A549 (cell line): Measurements from ENCODE around the gene ODAD4. TPM values are rescaled to one million over a fixed set of nuclear protein-coding genes. Genes with fewer than 3 reads are reported as not detected.
A peak's percentile ranks its signal among the peaks of the same experiment; 100 is the strongest.

Source experiments
- ATAC-seq, 2 experiments: fragments of 200-7000 bp in 1 of 2; fragments of >200 bp in 1 of 2; cut with Nextera tagmentation in 1 of 2; cut with Tn5 transposase in 1 of 2; 3 replicates each; pipeline versions ENCODE4 v1.8.0 to v1.9.1; 2018 to 2020; ENCODE audit warnings: mild to moderate bottlenecking in 1 of 2, moderate library complexity in 1 of 2
- CTCF ChIA-PET: fragments of 300-600 bp; sonication (Branson Sonifier 250); formaldehyde crosslinking; extraction: SDS; loops from one replicate; lab custom pipeline; 2021; ENCODE audit warnings: antibody characterized with exemption, inconsistent platforms; lab: Yijun Ruan, JAX
- POLR2A ChIA-PET: fragments of 350-600 bp; formaldehyde crosslinking; extraction: SDS; loops from one replicate; lab custom pipeline; 2021; ENCODE audit warnings: antibody characterized with exemption, inconsistent platforms; lab: Yijun Ruan, JAX
- DNase-seq, 2 experiments: peaks; one replicate each; pipeline versions ENCODE4 v3.0.0 to v3.0.0-alpha.2; 2011 to 2016; ENCODE audit warnings: low read depth in 1 of 2, low spot score in 1 of 2
- FAIRE-seq: peaks from 2 replicates; lab custom pipeline; 2011; peaks lifted over from hg19 to GRCh38; lab: Jason Lieb, UNC
- H3K27ac ChIP-seq, 2 experiments: fragments of >200 bp; sonication (Bioruptor Twin); formaldehyde crosslinking; 3 replicates each; pipeline ENCODE4 v1.5.1; 2016 to 2017
- H3K4me1 ChIP-seq: fragments of >200 bp; sonication (Bioruptor Twin); formaldehyde crosslinking; 3 replicates; pipeline ENCODE4 v1.6.1; 2016
- H3K4me2 ChIP-seq: fragments of >200 bp; sonication (Bioruptor Twin); formaldehyde crosslinking; 3 replicates; pipeline ENCODE4 v1.6.1; 2016
- H3K4me3 ChIP-seq: fragments of >200 bp; sonication (Bioruptor Twin); formaldehyde crosslinking; 3 replicates; pipeline ENCODE4 v1.5.1; 2016
- H3K9me3 ChIP-seq: fragments of >200 bp; sonication (Bioruptor Twin); formaldehyde crosslinking; 3 replicates; pipeline ENCODE4 v1.6.1; 2016
- CHD4 ChIP-seq: fragments of 200-600 bp; sonication (generic); IDR thresholded peaks from 2 replicates; pipeline ENCODE4 v1.6.1; 2016; ENCODE audit warnings: antibody characterized with exemption, mild to moderate bottlenecking, borderline replicate concordance
- FOXS1 ChIP-seq: fragments of 250-450 bp; sonication (Bioruptor Pico); IDR thresholded peaks from 2 replicates; pipeline ENCODE4 v1.5.0; 2020; ENCODE audit warnings: mild to moderate bottlenecking, moderate library complexity
- HDAC2 ChIP-seq: fragments of 200-600 bp; sonication (generic); IDR thresholded peaks from 2 replicates; pipeline ENCODE4 v1.6.1; 2016
- HOXB13 ChIP-seq: fragments of 250-450 bp; sonication (Bioruptor Pico); IDR thresholded peaks from 2 replicates; pipeline ENCODE4 v1.5.0; 2020; ENCODE audit warnings: low read depth, mild to moderate bottlenecking, moderate library complexity
- MYC ChIP-seq: IDR thresholded peaks from 2 replicates; pipeline ENCODE4 v1.6.1; 2012; ENCODE audit warnings: mild to moderate bottlenecking, inconsistent platforms, low read length, improper control_type of control experiment, borderline replicate concordance
- POLR2A ChIP-seq: IDR thresholded peaks from 2 replicates; pipeline ENCODE4 v1.6.1; 2012; ENCODE audit warnings: mild to moderate bottlenecking, low read length
- POLR2AphosphoS2 ChIP-seq: conservative IDR thresholded peaks from 2 replicates; pipeline ENCODE4 v1.6.1; 2012; ENCODE audit warnings: low read length, improper control_type of control experiment, inconsistent platforms
- REST ChIP-seq: fragments of 200-600 bp; sonication (generic); IDR thresholded peaks from 2 replicates; pipeline ENCODE4 v1.6.1; 2016; ENCODE audit warnings: antibody characterized with exemption, mild to moderate bottlenecking, moderate library complexity
- TFCP2L1 ChIP-seq: fragments of 250-450 bp; sonication (Bioruptor Pico); IDR thresholded peaks from 2 replicates; pipeline ENCODE4 v1.5.0; 2021; ENCODE audit warnings: mild to moderate bottlenecking
- ZC3H11A ChIP-seq: fragments of 450-650 bp; IDR thresholded peaks from 2 replicates; pipeline ENCODE4 v1.6.1; 2014; ENCODE audit warnings: antibody characterized with exemption, mild to moderate bottlenecking
- ZFP36 ChIP-seq: fragments of 450-650 bp; IDR thresholded peaks from 2 replicates; pipeline ENCODE4 v1.6.1; 2014; ENCODE audit warnings: borderline replicate concordance; ENCODE audit not compliant: partially characterized antibody
- WGBS: methylation state at CpG from one replicate; pipeline ENCODE4 v1.1.6; 2017; ENCODE audit errors: missing lambda C conversion rate; 5-methylcytosine and 5-hydroxymethylcytosine counted together
- polyA plus RNA-seq, 4 experiments: library from polyadenylated mRNA; depleted of rRNA in 3 of 4; stranded (reverse); fragments of >200 nt; fragmentation: RNase III in 1 of 4; extraction: RNeasy Plus Mini Kit Qiagen cat#74134 plus additional on column Dnase treatment in 1 of 4; gene quantifications; 2 replicates in 3 of 4; 3 replicates in 1 of 4; pipeline ENCODE4 v1.2.3, GENCODE V29; 2011 to 2017

ODAD4 gene
- polyA plus RNA-seq, 2 of the 4 experiments (the other 2 are of a cell fraction), result 2.0 to 2.3 TPM

- POLR2A ChIA-PET, result interaction anchor here (0.7 to 2.3 kb wide), 13 partner anchors 8 to 190 kb away, joined by 3 to 27 read pairs (median 4); partner anchors contain the start of genes DNAJC7, KAT2A, NKIRAS2 and ODAD4
- FAIRE-seq, result no peak
- Histone ChIP-seq H3K27ac (peak overlapping the region; percentile 75 to 96), H3K4me3 (peak overlapping the region; percentile 79), H3K4me1 (peaks cover 12% of the 10 kb centered on the region; the same call in 2 of the 3 replicates), H3K4me2 (peak overlapping the region; percentile 84), H3K9me3 (no peaks in the 10 kb centered on the region)
- CTCF ChIA-PET, result interaction anchor here (0.9 to 29.5 kb wide), 8 partner anchors 8 to 439 kb away, joined by 3 to 378 read pairs (median 12); partner anchors contain the start of genes DHX58, DNAJC7, HSPB9 and KAT2A
- 35% methylated on average over 33 of the region's 39 CpGs for WGBS
- peak; percentile 8 to 21 for ATAC-seq
- DNase-seq, result no peak
- TF ChIP-seq POLR2AphosphoS2 (peak; percentile 70; the same call in 1 of the 2 replicates), HOXB13 (CRISPR knock-in tag) (no peak; the same call in 1 of the 2 replicates), REST (no peak), MYC (no peak), ZFP36 (peak; percentile 76)
Measured at GRCh38 chr17:41967141-41967920, 36.9 kb downstream of the ODAD4 start.

- Histone ChIP-seq H3K4me2 (peak overlapping the region; percentile 84), H3K9me3 (no peaks in the 10 kb centered on the region), H3K4me1 (peaks cover 19% of the 10 kb centered on the region; the same call in 2 of the 3 replicates), H3K4me3 (peak overlapping the region; percentile 79; the same call in 2 of the 3 replicates), H3K27ac (peak overlapping the region in 1 of 2 experiments; percentile 96; a peak in 3 of 6 replicates)
- FAIRE-seq (no peak), ATAC-seq (no peak), DNase-seq (no peak)
- WGBS, result 97% methylated on average over 37 of the region's 37 CpGs
- ChIA-PET POLR2A (interaction anchor here (0.8 to 1.6 kb wide), 3 partner anchors 10 to 38 kb away, joined by 3 to 6 read pairs (median 3); partner anchors contain the start of gene ODAD4), CTCF (interaction anchor here (1.6 to 29.5 kb wide), 5 partner anchors 7 to 438 kb away, joined by 3 to 378 read pairs (median 104); partner anchors contain the start of genes DHX58, DNAJC7, HSPB9 and KAT2A)
- no peak for TF ChIP-seq REST
- TF ChIP-seq ZC3H11A, result no peak
- 0 out of 2 replicates have a peak, but pooled peaks have one; percentile 4 for TF ChIP-seq POLR2A
- no peak for TF ChIP-seq HDAC2
- TF ChIP-seq TFCP2L1 (CRISPR knock-in tag), result no peak
- TF ChIP-seq FOXS1 (CRISPR knock-in tag), result no peak
- TF ChIP-seq POLR2AphosphoS2, result no peak; the same call in 1 of the 2 replicates
- no peak for TF ChIP-seq CHD4
Measured at GRCh38 chr17:41967921-41968578, 37.6 kb downstream of the ODAD4 start.
